HK-2 (cell line): ENCODE results near the gene TIAM1.
A peak's percentile ranks its signal among the peaks of the same experiment; 100 is the strongest.

Experiments used
- DNase-seq: peaks from one replicate; pipeline ENCODE4 v3.0.0-alpha.2; 2018; ENCODE audit not compliant: unreplicated experiment

The TIAM1 gene

DNA sequence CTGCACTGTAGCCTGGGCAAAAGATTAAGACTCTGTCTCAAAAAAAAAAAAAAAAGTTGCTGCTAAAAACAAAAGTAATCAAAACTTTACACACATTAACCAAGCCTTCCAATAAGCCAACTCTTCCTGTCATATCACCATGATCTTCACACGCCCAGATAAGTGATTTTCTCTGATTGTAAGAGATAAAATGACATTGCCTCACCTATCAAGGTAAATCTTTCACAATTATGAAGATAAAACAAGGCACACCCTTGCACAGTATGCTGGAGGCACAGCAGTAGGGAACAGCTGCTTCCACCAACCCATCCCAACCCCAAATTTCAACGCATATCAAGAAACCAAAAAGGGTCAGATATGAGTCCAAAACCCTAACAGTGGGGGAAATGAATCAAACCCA, 8.8 kb upstream of the TIAM1 start:
- no peak for DNase-seq

DNA sequence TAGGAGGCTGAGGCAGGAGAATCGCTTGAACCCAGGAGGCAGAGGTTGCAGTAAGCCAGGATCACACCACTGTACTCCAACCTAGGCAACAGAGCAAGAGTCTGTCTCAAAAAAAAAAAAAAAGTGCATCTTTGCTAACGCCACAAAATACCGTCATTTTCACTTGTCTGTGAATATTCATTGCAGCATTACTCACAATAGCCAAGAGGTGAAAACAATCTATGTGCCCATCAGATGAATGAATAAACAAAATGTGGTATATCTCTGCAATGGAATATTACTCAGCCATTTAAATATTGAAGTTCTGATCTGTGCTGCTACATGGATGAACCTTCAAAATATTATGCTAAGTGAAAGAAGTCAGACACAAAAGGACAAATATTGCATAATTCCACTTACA, 7.9 kb upstream of the TIAM1 start:
- DNase-seq = no peak

DNA sequence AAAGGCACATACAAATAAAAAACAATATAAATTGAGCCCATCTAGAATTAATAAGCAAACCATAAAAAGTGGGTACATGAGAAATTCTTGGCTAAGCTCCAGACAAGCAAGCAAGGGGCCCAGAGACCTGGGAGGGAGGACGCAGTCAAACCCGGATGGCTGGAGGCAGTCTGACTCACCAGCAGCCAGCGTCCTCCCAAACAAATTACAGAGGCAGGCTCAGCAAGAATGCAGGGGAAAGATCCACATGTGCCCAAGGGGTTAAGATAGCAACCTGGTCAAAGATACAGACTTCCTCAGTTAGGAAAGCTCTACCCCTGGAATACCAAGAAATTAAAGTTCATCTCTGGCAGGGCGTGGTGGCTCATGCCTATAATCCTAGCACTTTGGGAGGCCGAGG, 7.4 kb upstream of the TIAM1 start:
- DNase-seq = peak; percentile 36

DNA sequence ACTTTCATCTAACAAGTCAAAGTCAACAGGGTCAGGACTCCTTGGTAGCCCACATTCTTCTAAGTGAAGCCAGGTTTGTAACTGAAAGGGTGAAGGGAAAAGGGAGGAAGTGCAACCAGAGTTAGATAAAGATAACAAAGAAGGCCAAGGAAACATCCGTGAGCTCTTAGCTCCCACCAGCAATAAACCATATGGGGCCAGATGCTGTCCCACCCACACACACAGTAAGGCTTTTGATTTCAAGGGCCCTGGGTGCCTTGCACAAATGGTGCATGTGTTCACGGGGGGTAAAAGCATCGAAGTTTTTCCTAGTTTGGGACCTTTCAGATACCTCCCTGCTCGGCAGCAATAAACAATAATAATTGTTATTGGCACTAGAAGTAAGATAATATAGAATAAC, 5.1 kb upstream of the TIAM1 start:
- no peak for DNase-seq

DNA sequence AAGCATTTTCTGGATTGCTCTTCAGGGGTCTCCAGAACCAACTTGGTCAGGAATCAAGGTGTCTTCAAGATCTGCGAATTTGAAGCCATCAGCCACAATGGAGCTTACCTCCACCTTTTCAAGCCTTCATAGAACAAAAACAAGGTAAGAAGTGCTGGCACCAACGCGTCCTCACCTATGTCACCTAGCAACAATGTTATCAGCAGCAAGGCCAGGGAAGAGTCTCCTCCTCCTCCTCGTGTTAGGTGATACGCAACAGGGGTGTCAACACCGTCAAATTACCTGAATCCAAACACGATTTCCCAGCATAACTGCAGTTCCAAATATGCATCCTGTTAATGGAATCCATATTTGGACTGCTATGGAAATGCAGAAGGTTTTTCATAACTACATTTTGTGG, 4.1 kb upstream of the TIAM1 start:
- DNase-seq = no peak

DNA sequence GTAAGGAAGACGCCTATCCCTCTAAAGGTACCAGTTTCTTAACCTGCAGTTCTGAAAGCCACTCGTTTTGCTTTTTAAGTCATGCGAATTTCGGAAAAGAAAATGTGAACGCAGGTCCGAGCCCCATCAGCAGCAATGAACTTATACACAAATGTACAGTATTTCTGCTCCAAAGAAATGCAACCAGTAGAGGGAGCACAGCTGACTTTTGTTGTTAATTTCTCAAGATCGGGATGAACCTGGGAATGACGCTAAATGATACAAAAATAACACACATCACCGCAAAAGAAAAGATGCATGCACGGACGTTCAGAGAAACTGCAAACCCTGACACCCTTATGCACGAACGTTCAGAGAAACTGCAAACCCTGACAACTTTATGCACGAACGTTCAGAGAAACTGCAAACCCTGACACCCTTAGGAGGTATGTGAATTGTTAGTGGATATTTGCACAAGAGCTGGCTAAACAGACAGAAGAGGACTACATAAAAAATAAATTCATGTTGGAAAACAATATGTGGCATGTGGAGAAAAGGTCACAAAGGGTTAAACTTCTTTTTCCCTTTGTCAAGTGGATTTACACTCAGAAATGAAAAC, 3.5 kb upstream of the TIAM1 start:
- no peak for DNase-seq

DNA sequence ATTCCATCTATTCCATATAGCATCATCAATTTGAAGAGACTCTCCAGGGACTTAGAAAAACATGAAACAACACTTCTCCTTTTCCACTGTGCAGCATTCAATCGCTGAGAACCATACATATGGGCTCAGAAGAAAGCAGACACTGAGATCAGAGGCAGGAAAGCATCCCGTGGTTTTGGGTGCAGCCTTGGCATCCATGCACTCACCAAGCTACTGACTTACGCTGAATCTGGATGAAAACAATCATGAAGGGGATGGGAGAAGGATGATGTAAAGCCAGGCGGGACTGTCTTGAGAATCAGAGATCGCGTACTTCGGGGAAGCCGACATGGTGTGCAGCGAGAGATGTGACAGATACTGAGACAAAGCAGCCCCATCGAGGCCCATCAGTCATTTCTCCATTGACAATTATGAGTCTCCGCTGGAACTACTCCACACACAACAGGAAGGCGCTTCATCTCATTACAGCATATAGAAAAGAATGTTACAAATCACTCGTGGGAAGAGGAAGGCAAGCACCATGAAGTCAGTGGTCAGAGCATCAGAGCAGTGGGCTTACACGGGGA, 2.3 kb upstream of the TIAM1 start:
- DNase-seq = no peak

DNA sequence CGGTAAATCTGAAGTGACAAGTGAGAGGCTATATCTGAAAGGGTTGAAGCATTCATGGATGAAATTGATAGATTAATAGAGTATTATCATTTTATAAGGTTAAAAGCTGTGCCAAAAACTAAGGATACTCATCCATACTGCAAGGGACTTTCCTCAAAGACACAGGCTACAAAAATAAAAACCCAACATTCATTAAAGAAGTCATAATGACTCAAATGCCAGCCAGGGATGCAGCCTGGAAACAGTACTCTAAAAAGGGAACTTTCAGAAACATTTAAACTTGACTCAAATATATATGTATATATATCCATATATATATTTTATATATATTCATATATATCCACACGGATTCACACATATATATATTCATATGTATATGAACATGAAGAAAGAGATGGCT, 1.1 kb upstream of the TIAM1 start:
- no peak for DNase-seq

DNA sequence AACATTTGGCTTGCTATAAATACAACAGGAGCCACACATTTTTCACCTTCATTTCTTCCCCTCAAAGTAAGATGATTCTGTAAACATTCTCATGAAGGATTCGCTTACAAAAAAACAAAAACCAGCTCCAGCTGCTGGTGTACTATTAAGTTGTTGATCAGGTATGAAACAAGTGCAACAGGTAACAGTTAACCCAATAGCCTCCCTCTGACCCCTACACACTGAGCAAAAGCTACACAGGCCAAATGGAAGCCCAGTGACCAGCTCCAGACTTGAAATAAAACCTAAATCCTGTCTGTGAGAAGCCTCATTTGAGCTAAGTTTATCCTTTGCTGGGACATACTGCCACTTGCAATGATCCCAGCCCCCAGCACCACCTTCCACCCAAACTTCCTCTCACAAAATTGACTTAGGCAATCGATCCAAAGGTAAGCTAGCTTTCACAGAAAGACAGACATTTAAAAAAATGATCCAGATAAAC, 991 bp downstream of the TIAM1 start:
- no peak for DNase-seq

DNA sequence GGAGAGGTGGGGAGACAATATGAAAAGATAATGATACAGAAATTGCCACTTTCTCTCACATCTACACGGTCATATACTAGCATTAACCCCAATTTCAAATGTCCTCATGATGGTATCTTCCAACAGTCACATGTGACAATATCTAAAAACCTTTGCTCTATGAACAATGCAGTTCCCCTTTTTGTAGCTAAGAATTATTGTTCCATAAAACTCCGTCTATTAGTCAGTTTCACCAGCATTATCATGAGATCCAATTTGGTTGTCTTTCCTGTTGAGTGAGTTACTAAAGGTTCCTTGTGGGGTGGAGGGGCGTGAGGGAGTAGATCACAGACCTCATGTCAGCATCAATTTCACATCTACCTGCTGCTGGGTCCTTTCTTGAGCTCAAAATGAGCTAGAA, 1.7 kb downstream of the TIAM1 start:
- no peak for DNase-seq

DNA sequence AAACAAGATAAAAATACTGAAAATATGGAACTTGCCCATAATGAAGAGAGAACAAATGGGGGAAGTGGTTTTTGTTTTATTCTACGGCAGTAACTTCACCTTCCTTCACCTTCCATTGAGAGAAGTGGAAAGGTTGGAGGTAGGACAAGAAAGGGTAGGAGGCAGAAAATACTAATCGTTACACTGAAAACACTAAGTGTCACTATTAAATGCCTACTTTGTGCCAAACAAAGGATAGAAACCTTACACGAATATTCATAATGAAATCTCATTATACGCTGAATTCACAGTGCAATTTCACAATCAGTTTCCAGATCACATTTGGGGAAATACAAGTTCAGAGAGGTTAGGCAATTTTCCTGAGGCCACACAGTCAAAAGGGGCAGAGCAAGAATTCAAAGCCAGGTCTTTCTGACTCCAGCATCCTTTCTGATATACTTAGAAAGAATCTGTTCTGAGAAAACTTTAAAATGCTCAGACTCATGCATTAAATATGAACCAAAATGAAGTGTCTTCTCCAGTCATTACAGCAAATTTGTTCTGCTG, 3.0 kb downstream of the TIAM1 start:
- DNase-seq = no peak

DNA sequence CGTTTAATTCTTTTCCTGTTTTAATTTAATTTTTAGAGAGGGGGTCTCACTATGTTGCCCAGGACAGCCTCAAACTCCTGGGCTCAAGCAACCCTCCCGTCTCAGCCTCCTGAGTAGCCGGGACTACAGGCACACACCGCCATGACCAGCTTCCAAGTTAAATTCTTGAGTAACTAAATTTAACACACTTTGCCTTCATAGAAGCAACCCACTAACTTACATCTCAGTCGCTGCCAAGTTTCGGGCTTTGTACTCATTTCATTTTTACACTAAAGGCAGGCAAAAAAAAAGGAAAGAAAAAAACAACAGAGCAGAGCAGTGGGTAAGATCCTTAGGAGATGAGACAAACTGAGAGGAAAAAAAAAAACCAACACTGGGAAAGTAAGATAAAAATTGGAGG, 3.5 kb downstream of the TIAM1 start:
- DNase-seq = no peak

DNA sequence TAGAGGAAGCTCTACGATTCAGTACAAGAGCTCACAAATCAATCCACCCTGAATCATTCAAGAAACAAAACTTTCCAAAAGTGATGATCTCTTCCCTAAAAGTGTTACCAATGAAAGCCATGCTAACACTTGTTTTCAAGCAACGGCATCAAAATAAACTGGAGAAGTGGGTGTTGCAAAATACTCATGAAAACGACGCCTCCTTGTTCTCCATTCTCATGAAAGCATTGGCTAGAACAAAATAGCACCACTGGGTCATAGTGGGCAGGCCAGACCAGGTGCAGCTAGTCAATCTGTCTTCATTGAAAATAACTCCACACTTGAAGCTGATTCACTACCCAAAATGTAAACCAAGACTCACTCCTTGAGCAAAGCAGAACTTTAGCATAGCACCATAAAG, 4.3 kb downstream of the TIAM1 start:
- DNase-seq = no peak

DNA sequence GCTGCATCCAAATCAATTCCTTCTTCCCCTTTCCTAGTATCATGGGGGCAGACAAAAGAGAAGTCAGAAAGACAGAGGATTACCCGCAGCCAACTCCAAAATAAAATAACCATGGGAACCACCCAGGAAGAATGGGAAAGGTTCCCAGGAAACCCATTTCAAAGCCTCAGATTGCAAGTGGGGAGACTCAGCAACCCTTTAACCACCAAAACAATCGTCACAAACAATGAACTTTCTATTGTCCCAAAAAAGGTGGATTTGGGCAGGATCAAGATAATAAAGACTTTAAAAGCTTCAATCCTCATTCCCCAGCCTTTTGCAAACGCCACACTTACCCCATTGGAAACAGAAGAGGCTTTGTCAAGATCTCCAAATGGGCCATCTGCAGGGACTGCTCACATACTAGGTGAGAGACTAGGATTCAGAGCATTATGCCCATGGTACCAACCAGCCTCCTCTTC, 5.1 kb downstream of the TIAM1 start:
- no peak for DNase-seq

DNA sequence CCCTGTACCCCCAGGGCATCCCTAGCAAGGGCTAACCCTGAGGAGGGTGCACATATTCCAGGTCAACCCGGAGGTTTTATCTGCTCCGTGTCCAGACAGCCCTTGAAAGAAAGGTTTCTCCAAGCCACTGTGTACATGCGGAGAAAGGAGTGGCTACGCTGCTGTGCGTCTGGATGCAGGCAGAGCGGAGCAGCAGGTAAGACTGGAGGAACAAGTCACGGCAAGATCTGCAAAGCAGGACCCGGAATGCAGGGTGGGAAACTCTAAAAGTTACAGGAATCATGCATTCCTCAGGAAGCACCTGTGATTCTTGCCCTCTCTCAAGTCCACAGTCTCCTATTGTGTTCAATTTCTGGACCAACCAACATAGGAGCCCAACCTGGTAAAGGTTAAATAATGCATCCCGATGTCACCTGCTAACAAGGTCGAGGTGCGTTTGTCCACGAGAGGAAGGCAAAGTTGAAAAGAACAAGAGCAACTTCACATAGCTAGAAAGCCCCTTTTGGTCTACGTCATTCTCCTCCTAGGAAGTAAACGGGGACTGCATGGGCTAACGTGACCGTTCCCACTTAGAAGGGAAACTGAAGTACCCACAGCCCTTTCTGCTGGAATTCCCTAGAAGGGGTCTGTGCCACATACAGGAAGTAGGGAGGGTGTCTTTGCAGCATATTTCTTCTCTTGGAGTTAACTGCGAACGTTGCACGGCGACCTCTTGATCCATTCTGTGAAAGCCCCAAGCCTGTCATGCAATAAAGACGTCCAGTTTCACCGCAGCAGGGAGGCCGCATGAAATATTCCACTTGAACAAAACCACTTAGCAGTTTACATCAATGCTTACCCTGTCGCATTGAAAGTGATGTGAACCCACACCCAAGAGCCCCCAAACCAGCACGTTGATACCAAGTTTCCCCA, 5.8 kb downstream of the TIAM1 start:
- no peak for DNase-seq

DNA sequence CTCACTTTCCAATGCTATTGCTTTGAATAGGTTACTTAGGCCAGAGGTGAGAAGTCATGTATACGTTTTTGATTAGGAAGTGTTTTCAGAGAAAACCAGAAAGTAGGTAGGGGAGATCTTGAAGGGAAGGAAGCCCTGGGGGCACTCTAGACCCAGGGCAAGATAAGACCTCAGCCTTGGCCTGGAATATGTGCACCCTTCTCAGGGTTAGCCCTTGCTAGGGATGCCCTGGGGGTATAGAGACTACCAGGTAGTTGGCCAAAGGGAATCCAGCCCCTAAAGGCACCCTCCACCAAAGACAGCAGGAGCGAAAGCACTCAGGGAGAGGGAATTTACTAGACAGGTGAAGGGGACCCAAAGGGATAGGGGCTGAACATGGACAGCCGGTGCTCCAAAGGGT, 7.0 kb downstream of the TIAM1 start:
- DNase-seq = no peak

DNA sequence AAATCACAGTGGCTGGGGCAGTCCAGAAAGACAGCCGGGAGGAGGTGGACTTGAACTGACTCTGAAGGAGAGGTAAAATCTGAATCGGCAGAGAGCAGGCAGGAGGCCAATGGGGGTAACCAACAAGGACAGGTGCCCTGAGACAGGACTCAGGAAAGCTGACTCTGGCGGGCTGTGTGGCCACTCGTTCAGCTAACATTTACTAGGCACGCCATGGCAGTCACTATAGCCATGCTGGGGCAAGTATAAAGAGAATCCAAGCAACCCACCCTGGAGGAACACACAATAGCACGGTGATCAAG, 7.4 kb downstream of the TIAM1 start:
- DNase-seq = no peak

DNA sequence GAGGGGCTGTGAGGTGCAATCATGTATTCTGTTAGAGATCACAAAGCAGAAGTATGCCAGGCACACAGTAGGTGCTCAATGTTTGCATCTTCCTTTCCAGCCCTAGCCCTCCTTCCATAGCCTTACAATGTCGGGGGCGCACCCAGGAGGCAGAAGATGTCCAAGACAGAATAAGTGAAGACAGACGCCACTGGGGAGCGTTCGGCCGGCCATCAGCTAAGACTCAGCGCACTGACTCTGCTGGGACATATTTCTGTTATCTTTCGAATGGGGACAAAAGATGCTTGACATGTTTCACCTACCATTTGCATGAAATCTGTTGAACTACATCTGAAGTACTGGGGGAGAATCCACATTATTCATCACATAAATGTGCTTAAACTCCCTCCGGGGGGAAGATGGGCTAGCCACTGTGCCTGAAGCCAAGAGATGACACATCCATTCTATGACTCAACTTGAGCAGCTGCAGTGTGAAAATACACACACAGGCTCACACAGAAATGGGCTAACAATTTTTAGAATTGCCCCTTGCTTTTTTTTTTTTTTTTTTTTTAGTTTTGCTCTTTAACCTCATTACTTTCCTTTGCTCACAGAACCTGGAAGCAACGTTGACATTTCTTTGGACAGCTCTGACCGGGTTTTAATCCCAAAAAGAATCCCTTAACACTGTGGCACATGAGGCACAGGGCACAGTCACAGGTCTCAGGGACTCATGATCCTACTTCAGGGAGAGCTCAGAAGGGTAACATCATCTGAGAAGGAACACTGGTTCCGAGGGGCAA, 7.9 kb downstream of the TIAM1 start:
- DNase-seq = no peak

DNA sequence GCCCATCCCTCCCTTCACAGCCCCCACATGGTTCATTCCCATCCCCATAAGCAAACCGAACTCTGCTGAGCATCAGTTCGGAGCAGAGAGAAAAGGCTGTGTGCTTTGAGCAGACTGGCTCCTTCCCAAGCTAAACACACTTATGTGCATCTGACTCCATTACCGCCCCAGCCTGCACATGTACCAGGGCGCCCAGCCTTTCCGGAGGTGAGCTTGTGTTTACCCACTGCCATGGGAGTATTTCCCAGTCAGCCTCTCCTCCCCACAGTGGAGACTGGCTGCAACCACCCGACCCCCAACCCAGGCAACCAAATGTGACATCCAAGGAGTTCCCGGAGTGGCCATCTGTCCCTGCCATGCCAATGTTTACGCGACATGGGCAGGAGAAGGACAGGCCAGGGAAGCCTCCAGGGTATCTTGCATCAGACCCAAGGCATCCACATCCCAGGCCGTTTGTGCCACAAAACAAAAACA, 9.4 kb downstream of the TIAM1 start:
- no peak for DNase-seq

DNA sequence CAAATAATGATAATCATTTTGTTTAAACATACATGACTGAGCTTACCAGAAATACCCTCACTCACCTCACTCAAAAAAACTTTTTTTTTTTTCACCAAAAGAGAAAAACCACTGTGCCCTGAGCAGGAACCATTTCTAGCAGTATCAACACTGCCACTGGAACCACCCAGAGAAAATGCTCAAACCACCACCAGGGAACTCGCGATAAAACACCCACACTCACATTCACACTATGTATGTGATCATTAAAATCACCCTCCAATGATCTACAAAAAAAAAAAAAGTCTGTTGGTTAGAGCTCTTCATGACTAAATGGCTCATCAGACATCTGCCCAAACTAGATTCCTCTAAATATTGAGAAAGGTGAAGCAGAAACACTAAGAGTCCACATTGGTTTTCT, 11.5 kb downstream of the TIAM1 start:
- DNase-seq = no peak

DNA sequence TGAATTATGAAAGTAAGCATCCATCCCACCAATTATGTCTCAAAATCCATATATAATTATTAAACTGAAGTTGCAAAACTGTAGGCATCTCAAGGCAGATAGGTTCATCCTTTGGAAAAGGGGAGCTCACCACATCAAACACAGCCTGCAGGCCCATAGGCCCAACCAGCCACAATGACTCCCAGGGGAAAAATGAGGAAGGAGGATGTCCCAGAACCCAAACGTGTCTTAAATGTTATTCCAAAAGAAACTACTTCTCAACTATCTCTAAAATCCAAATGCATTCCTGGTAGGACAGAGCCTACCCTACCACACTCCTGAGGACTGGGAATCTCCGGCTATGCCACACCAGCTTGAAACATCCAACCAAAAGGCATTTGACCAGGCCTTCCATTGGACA, 12.8 kb downstream of the TIAM1 start:
- no peak for DNase-seq

DNA sequence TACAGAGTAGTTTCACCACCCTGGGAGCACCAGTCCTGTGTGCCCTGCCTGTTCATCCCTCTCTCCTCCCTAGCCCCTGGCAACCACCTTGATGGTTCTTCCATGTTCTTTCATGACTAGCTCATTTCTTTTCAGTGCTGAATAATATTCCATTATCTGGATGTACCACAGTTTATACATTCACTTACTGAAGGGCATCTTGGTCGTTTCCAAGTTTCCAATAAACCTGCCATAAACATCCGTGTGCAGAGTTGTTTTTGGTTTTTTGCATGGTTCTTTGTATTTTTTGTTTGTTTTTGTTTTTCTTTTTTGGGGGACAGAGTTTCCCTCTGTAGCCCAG, 13.9 kb downstream of the TIAM1 start:
- DNase-seq = no peak
